Stimulated activated naive CD8-positive, alpha-beta T cell treated with anti-CD3 and anti-CD28 coated beads, Interleukin-15, Interleukin-2, amounts not matched to agents 100 ng/mL and 50 ng/mL, for 24 hours (primary cell): ENCODE measurements around the gene COL8A2.

Experiments used
- H3K27ac Mint-ChIP-seq: one replicate; pipeline ENCODE4 v1.8.0; 2021; ENCODE audit warnings: mild to moderate bottlenecking, mixed read lengths
- H3K27me3 Mint-ChIP-seq: one replicate; pipeline ENCODE4 v1.8.0; 2021; ENCODE audit warnings: mixed read lengths
- H3K36me3 Mint-ChIP-seq: one replicate; pipeline ENCODE4 v1.8.0; 2021; ENCODE audit warnings: low read depth, mixed read lengths
- H3K4me1 Mint-ChIP-seq: one replicate; pipeline ENCODE4 v1.8.0; 2021; ENCODE audit warnings: low read depth, mixed read lengths
- H3K4me3 Mint-ChIP-seq: one replicate; pipeline ENCODE4 v1.8.0; 2021; ENCODE audit warnings: mild to moderate bottlenecking, mixed read lengths
- H3K9me3 Mint-ChIP-seq: one replicate; pipeline ENCODE4 v1.8.0; 2021; ENCODE audit warnings: mixed read lengths

COL8A2 gene

DNA sequence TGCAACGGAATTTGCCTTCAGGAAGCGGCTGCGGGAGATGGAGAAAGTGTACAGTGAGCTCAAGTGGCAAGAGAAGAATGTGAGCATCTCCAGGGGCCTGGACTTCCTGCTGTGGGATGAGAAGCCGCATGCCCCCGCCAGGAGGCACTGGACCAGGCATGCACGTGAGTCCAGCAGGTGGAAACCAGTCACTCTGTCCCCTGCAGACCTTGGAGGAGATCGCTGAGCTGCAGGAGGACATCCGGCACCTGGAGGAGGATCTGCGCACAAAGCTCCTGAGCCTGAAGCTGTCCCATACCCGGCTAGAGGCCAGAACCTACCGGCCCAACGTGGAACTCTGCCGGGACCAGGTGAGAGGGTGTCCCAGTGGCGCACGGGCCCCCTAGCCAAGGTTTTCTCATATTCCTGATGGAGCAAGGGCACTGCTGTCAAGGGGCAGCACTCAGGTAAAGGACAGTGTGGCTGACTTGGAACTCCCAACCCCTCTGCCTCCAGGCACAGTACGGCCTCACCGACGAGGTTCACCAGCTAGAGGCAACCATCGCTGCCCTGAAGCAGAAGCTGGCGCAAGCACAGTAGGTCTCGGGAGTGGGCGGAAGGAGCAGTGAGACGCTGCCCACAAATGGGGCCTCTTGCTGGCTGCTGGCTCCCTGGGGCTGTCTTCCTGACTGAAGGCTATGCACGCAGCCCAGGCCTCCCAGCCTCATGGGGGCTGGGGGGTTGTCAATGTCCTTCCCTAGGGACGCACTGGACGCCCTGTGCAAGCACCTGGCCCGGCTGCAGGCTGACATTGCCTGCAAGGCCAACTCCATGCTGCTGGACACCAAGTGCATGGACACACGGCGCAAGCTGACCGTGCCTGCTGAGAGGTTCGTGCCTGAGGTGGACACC is 37.5 kb downstream of the COL8A2 start:
- Mint-ChIP-seq H3K27me3 (peaks cover 17% of the 10 kb centered on the region), H3K36me3 (peaks cover 13% of the 10 kb centered on the region), H3K9me3 (no peaks in the 10 kb centered on the region), H3K4me1 (peaks cover 20% of the 10 kb centered on the region), H3K4me3 (no peak overlapping the region), H3K27ac (no peak overlapping the region)

DNA sequence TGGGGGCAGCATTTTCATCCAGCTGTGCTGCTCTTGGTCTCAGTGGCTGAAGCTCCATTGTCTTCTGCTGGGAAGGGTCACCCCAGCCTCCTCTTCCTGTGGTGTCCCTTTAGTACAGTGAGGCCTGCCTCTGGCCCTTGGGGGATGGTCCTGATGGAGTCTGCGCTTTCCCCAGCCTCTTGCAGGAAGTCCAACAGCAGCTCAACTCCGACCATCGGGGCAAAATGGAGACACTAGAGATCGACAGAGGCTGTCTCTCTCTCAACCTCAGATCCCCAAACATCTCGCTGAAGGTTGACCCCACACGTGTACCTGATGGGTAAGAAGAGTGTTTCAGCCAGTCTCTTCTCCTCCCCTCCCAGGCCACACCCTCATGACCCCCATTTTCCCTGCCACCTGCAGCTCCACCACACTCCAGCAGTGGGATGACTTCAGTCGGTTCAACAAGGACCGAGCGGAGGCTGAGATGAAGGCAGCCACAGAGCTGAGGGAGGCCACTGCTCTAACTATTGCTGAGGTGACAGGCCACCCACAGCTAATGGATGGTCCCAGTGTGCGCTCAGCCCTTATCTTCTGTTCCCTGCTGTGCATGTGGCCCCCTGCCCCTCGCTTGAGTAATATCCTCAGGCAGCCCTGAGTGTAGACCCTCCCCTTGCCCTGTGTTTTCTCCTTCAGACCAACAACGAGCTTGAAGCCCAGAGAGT is 38.3 kb downstream of the COL8A2 start:
- no peak overlapping the region for H3K27ac Mint-ChIP-seq
- peaks cover 9% of the 10 kb centered on the region for H3K36me3 Mint-ChIP-seq

DNA sequence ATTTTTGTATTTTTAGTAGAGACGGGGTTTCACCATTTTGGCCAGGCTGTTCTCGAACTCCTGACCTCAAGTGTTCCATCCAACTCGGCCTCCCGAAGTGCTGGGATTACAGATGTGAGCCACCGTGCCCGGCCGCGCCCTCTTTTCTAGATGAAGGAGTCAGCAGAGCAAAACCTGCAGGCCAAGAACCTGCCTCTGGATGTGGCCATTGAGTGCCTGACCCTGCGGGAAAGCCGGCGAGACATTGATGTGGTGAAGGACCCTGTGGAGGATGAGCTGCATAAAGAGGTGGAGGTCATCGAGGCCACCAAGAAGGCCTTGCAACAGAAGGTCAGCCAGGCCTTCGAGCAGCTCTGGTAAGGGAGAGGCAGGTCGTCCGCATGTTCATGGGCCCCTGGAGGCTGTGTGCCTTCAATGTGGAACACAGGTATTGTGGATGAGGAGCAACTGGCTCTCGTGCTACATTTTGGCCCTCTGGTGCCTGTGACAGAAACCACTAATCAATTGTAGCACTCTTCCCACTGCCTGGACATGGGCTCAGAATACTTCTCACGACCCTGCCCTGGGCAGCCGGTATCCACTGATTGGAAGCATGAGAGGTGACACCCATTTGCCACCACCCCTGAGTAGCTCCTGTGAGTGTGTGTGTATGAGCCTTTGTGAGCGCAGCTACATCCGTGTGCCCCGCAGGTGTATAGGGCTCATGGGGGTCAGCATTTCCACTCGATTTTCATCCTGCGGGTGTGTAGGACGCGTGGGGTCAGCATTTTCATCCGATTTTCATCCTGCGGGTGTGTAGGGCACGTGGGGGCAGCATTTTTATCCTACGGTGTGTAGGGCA is 39.1 kb downstream of the COL8A2 start:
- peaks cover 5% of the 10 kb centered on the region for H3K36me3 Mint-ChIP-seq
- no peaks in the 10 kb centered on the region for H3K9me3 Mint-ChIP-seq
- peaks cover 24% of the 10 kb centered on the region for H3K27me3 Mint-ChIP-seq
- H3K4me1 Mint-ChIP-seq: peaks cover 12% of the 10 kb centered on the region
- H3K27ac Mint-ChIP-seq: no peak overlapping the region
- H3K4me3 Mint-ChIP-seq: no peak overlapping the region

More for the DNA sequence above, 38.3 kb downstream of the COL8A2 start:
- no peaks in the 10 kb centered on the region for H3K9me3 Mint-ChIP-seq
- H3K27me3 Mint-ChIP-seq: peaks cover 24% of the 10 kb centered on the region
- H3K4me1 Mint-ChIP-seq: peaks cover 16% of the 10 kb centered on the region
- H3K4me3 Mint-ChIP-seq: no peak overlapping the region

DNA sequence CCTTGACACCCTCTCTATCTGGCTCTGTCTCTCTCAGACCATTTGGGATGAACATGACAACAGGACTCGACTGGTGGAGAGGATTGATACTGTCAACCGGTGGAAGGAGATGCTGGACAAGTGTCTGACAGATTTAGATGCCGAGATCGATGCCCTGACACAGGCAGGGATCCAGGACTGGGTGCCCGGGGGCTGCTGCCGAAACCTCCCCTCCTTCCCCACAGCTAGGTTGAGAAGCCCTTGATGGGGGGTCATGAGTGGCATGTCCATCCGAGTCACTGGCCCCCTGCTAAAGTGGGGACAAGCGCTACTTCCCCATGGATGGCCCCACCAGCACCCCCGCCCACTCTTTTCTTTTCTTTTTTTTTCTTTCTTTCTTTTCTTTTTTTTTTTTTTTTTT is 39.9 kb downstream of the COL8A2 start:
- Mint-ChIP-seq H3K27ac (no peak overlapping the region), H3K4me3 (no peak overlapping the region), H3K27me3 (peaks cover 26% of the 10 kb centered on the region), H3K9me3 (no peaks in the 10 kb centered on the region), H3K36me3 (peaks cover 5% of the 10 kb centered on the region), H3K4me1 (peaks cover 10% of the 10 kb centered on the region)

DNA sequence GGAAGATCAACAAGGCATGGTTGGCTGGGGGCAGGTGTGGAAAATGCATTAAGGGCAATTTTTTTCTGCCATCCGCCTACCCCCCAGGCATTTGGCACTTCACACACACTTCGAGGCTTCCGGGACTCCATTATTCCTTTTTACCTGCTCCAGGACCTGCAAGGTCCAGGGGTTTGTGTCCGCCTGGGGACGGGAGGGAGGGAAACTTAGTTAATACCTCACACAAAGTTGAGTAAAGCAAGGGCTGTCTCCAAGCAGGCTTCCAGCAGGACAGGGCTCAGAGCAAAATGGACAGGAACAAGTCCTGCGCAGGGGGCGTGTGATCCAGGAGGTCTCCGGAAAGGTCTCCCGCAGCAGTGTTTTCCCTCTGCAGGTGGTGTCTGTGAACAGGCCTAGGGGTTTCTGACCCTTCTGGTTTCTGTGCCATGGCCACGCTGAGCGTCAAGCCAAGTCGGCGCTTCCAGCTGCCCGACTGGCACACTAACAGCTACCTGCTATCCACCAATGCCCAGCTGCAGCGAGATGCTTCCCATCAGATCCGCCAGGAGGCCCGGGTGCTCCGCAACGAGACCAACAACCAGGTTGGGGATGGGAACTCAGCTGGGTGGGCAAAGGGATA is 40.4 kb downstream of the COL8A2 start:
- Mint-ChIP-seq H3K27ac (no peak overlapping the region), H3K36me3 (peaks cover 4% of the 10 kb centered on the region), H3K4me1 (peaks cover 5% of the 10 kb centered on the region), H3K9me3 (no peaks in the 10 kb centered on the region), H3K4me3 (peak overlapping the region; percentile 30), H3K27me3 (peaks cover 27% of the 10 kb centered on the region)

DNA sequence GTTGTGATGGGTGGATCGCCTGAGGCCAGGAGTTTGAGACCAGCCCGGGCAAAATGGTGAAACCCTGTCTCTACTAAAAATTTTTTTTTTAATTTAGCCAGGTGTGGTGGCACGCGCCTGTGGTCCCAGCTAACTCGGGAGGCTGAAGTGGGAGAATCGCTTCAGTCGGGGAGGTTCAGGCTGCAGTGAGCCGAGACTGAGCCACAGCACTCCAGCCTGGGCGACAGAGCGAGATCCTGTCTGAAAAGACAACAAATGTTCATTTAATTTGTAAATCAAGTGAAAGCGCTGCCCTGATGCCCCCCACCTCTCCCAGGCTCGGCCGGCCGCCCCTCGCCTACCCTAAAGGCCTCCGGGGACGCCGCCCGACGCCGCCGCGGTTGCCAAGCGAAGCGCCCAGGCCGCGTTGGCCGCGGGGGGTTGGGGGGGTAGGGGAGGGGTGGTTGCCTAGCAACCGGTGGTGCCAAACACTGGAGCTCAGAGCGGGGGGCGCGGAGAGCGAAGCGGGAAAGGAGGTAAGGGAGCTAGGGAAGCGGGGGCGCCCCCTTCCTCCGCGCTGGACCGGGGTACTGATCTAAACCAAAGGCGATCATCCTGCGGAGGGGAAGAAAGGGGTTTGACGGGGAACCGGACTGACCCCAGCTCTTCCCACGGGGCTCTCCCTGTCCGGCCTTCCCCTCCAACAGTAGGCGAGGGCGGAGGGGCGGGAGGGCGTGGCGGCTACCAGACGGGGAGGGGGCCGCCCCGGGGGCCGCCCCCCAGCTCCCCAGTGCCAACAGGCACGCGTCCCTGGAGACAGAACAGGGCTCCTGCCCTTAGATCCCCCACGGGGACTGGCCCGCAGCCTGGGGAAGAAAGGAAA is 41.2 kb downstream of the COL8A2 start, which contains the start of gene TEKT2:
TSS of gene TEKT2 (plus strand) at position 460 of the 862 bp plus-strand sequence. CDS start 828 bp downstream, outside the sequence.
- Mint-ChIP-seq H3K27me3 (peaks cover 27% of the 10 kb centered on the region), H3K36me3 (no peaks in the 10 kb centered on the region), H3K4me1 (no peaks in the 10 kb centered on the region), H3K4me3 (peak within 1 kb of the TSS; percentile 30), H3K27ac (no peak within 1 kb of the TSS), H3K9me3 (no peaks in the 10 kb centered on the region)

DNA sequence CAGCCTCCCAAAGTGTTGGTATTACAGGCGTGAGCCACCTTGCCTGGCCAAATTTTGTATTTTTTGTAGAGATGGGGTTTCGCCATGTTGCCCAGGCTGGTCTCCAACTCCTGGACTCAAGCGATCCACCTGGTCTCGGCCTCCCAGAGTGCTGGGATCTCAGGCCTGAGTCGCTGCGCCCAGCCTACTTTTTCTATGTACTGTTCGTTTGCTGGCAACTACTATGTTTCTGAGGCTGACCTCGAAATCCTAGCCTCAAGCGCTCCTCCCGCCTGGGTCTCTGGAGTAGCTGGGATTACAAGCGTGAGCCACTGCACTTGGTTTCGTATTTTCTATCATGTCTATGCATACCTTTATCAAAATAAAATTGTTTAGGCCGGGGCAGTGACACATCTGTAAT is 41.8 kb downstream of the COL8A2 start:
- no peaks in the 10 kb centered on the region for H3K9me3 Mint-ChIP-seq
- H3K27ac Mint-ChIP-seq: no peak overlapping the region
- H3K27me3 Mint-ChIP-seq: peaks cover 27% of the 10 kb centered on the region
- no peaks in the 10 kb centered on the region for H3K36me3 Mint-ChIP-seq
- H3K4me3 Mint-ChIP-seq: no peak overlapping the region
- no peaks in the 10 kb centered on the region for H3K4me1 Mint-ChIP-seq

DNA sequence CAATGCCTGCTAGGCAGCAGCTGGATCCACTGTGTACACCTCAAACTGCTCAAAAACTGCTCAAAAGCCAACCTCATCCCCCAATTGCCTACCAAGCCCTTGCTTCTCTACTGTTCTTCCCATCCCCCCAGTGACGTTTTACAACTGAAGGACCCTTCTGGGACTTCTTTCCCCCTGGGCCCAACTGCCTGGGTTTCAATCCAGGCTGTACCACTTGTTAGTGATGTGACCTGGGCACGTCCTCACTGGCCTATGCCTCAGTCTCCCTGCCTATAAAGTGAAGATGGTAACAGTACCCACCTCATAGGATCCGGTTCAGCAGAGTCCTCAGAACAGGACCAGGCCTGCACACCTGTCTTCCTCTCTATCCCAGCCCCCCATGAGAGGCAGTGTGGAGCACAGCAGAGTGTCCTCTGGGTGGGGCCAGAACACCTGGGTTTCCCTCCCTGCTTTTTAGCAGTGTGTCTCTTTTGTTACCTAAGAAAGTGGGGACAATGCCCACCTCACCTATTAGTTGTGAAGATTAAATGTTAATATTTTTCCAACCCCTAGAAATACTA is 43.0 kb downstream of the COL8A2 start:
- Mint-ChIP-seq H3K27ac (no peak overlapping the region), H3K4me1 (no peaks in the 10 kb centered on the region), H3K27me3 (peaks cover 27% of the 10 kb centered on the region), H3K9me3 (no peaks in the 10 kb centered on the region), H3K4me3 (no peak overlapping the region), H3K36me3 (no peaks in the 10 kb centered on the region)

DNA sequence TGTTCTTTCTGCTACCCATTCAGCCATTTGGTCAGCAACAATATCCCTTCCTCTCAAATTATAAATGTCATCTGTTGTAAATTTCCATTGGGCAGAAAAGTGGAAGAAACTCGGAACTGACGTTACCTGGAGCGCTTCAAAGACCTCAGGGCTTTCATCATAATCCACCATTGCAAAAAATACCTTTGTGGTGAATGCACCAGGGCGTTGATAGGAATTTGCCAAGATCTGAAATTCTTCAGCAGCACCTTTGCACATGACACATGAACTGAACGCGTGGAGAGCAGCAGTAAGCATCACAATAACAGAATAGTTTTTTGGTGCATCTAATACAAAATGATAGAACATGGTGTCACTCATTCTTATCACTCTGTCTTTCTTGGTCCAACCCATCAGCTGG is 44.2 kb downstream of the COL8A2 start:
- no peaks in the 10 kb centered on the region for H3K36me3 Mint-ChIP-seq
- peaks cover 27% of the 10 kb centered on the region for H3K27me3 Mint-ChIP-seq
- H3K4me1 Mint-ChIP-seq: no peaks in the 10 kb centered on the region
- H3K27ac Mint-ChIP-seq: no peak overlapping the region
- no peak overlapping the region for H3K4me3 Mint-ChIP-seq
- no peaks in the 10 kb centered on the region for H3K9me3 Mint-ChIP-seq

DNA sequence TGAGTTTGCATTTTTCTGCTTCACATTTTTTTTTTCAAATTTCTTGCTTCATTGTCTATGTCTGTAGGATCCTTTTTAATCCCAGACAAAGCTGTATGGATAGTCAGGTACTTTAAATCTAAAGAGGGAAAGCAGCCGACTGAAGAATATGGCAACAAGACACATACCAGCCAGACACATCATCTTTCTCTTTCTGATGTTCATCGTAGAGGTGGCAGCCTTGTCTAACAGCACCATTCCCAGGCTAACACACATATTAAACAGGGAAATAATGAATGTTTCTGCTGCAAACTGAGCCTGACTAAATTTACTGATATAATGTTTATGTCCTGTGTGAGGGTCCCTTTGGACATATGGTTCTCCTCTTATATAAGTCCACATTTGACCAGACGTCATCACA is 44.8 kb downstream of the COL8A2 start:
- Mint-ChIP-seq H3K27me3 (peaks cover 27% of the 10 kb centered on the region), H3K36me3 (no peaks in the 10 kb centered on the region), H3K4me1 (no peaks in the 10 kb centered on the region), H3K27ac (no peak overlapping the region), H3K9me3 (no peaks in the 10 kb centered on the region), H3K4me3 (no peak overlapping the region)

DNA sequence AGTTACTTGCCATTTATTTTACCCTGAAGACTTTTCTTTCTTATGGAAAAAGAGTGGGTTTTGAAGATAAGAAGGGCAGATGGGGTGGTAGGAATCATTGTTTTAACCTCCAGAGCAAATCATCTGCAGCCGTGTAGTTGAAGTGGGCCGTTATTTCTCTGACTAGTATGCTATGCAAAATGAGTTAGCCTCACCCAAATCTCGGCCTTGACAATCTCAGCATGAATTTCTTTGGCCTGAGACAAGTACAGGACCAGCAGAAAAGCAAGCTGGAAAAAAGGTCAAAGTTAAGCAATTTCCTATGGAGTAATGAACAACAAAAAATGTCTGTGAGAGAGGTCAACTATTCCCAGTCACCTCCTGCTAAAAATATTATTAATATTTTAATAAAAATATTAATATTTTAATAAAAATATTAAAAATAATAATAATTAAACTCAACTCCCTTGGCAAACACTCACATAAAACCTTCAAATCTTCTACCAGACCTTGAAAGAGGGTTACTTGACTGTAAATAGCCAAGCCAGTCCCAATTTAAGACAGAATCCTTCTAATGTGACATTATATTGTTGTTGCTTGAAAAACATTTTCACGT is 47.9 kb downstream of the COL8A2 start:
- Mint-ChIP-seq H3K36me3 (no peaks in the 10 kb centered on the region), H3K27ac (no peak overlapping the region), H3K4me3 (no peak overlapping the region), H3K9me3 (no peaks in the 10 kb centered on the region), H3K4me1 (no peaks in the 10 kb centered on the region), H3K27me3 (peaks cover 6% of the 10 kb centered on the region)

DNA sequence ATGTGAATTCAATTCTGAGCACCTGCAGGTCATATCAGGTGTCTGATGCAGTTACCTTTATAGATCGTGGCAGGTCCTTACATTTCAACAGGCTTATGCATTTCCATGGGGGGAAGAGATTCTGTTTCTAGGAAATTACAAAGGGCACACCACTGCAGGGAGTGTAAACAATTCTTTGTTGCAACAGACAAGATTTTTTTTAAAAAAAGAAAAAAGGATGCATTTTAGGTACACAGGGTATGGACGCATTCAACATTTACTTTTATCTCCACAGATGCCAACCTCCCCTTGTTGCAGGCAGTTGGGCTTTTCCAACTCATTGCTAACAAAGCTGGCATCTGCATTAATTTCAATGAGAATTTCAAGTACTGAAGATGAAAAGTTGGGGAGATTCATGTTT is 54.7 kb downstream of the COL8A2 start:
- no peak overlapping the region for H3K27ac Mint-ChIP-seq
- no peaks in the 10 kb centered on the region for H3K27me3 Mint-ChIP-seq

DNA sequence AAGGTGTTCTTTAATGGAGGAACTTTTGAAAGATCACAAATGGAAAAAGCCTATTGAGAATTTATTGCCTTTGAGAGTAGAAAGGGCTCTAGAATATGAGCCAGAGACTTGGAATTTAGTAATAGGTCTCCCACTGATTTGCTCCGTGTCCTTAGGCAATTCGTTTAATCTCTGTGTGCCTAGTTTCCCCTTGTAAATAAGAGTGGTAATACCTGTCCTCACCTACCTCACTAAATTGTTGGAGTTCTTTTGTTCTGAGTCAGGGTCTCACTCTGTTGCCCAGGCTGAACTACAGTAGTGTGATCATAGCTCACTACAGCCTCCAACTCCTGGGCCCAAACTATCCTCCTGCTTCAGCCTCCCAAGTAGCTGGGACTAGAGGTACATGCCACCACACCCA is 56.2 kb downstream of the COL8A2 start:
- Mint-ChIP-seq H3K4me3 (no peak overlapping the region), H3K27me3 (no peaks in the 10 kb centered on the region), H3K36me3 (no peaks in the 10 kb centered on the region), H3K9me3 (no peaks in the 10 kb centered on the region), H3K27ac (no peak overlapping the region), H3K4me1 (no peaks in the 10 kb centered on the region)

More for the DNA sequence above, 54.7 kb downstream of the COL8A2 start:
- H3K4me3 Mint-ChIP-seq: no peak overlapping the region
- no peaks in the 10 kb centered on the region for H3K36me3 Mint-ChIP-seq
- no peaks in the 10 kb centered on the region for H3K4me1 Mint-ChIP-seq
- no peaks in the 10 kb centered on the region for H3K9me3 Mint-ChIP-seq
